ENCODE measurements around the gene TIMP1.

The TIMP1 gene

GRCh38 chrX:47614618-47615017 lies 32.4 kb downstream of the TIMP1 start:
- H3K4me3 ChIP-seq (ENCODE audit: low read depth, low read length), result no peak overlapping the region
- no peak for TF ChIP-seq ZNF391 (tag by site-specific recombination; IDR thresholded peaks at IDR 0.05; ENCODE audit: borderline replicate concordance, low read depth)
- H3K9me3 ChIP-seq (ENCODE audit: control insufficient read depth, insufficient read depth, low read depth, low read length), result no peaks in the 10 kb centered on the region
- POLR2A ChIA-PET, result no interaction called here
- no peak overlapping the region for H3K27ac ChIP-seq (ENCODE audit: extremely low read depth, low read depth, low read length)
- H3K4me1 ChIP-seq (ENCODE audit: control insufficient read depth, insufficient read depth, low read length), result no peaks in the 10 kb centered on the region
- CTCF ChIA-PET, result no interaction called here
- H3K36me3 ChIP-seq (ENCODE audit: control insufficient read depth in 2 of 2, insufficient read depth in 1 of 2, low read length in 2 of 2), result no peaks in the 10 kb centered on the region

DNA sequence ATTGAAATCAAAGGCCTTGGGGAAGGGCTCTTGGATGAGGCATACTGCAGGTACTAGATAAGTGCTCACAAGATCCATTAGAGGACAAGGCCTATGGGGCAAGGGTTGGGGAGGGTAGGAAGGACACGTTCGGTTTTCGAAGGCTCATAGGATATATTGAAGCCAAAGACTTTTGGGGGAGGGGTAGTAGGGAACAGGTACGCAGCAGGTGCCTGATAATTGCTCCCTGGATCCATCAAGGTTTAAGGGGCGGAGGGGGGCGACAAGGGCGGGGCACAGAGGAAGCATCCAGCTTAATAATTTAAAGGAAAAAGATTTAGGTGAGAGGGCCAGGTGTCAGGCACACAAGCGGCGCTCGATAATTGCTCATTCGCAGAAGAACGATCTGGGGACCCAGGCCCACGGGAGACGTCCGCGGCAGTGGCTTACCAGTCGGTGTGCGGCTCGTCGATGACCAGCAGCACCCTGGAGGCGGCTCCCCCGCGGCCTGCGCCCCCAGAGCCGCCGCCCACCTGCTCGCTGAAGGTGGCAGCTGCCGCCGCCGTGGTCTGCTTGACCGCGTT lies 36.8 kb downstream of the TIMP1 start:
- TF ChIP-seq ZNF792 (tag by site-specific recombination; IDR thresholded peaks at IDR 0.05) (peak; percentile 70; the same call in 1 of the 2 replicates), ZNF658 (tag by site-specific recombination; IDR thresholded peaks at IDR 0.05) (no peak)
- H3K9me3 ChIP-seq (ENCODE audit: control insufficient read depth, insufficient read depth, low read depth, low read length), result no peaks in the 10 kb centered on the region
- ChIA-PET POLR2A (no interaction called here), CTCF (no interaction called here)
- H3K4me3 ChIP-seq (ENCODE audit: low read depth, low read length), result no peak overlapping the region
- no peaks in the 10 kb centered on the region for H3K4me1 ChIP-seq (ENCODE audit: control insufficient read depth, insufficient read depth, low read length)
- no peak overlapping the region for H3K27ac ChIP-seq (ENCODE audit: extremely low read depth, low read depth, low read length)
- no peaks in the 10 kb centered on the region for H3K36me3 ChIP-seq (ENCODE audit: control insufficient read depth in 2 of 2, insufficient read depth in 1 of 2, low read length in 2 of 2)

GRCh38 chrX:47619486-47620302 lies 37.5 kb downstream of the TIMP1 start, which contains the start of gene SYN1:
TSS of gene SYN1 (minus strand) at chrX:47619857. CDS start at chrX:47619728, 129 bp downstream.
- H3K36me3 ChIP-seq (ENCODE audit: control insufficient read depth in 2 of 2, insufficient read depth in 1 of 2, low read length in 2 of 2), result no peaks in the 10 kb centered on the region
- ChIA-PET POLR2A (interaction anchor here (0.5 kb wide), 1 partner anchor 60 kb away, joined by 5 read pairs; no protein-coding TSS in a partner anchor), CTCF (no interaction called here)
- peak within 1 kb of the TSS; percentile 30 for H3K4me3 ChIP-seq (ENCODE audit: low read depth, low read length)
- H3K9me3 ChIP-seq (ENCODE audit: control insufficient read depth, insufficient read depth, low read depth, low read length), result no peaks in the 10 kb centered on the region
- no peak within 1 kb of the TSS for H3K27ac ChIP-seq (ENCODE audit: extremely low read depth, low read depth, low read length)
- no peaks in the 10 kb centered on the region for H3K4me1 ChIP-seq (ENCODE audit: control insufficient read depth, insufficient read depth, low read length)
- TF ChIP-seq ZNF335 (tag by site-specific recombination; conservative IDR thresholded peaks at IDR 0.05), result no peak; the same call in 1 of the 2 replicates
- TF ChIP-seq ZNF324 (tag by site-specific recombination; IDR thresholded peaks at IDR 0.05), result no peak
- TF ChIP-seq ZNF629 (tag by site-specific recombination; IDR thresholded peaks at IDR 0.05), result peak; percentile 97
- TF ChIP-seq, protein P1, sequence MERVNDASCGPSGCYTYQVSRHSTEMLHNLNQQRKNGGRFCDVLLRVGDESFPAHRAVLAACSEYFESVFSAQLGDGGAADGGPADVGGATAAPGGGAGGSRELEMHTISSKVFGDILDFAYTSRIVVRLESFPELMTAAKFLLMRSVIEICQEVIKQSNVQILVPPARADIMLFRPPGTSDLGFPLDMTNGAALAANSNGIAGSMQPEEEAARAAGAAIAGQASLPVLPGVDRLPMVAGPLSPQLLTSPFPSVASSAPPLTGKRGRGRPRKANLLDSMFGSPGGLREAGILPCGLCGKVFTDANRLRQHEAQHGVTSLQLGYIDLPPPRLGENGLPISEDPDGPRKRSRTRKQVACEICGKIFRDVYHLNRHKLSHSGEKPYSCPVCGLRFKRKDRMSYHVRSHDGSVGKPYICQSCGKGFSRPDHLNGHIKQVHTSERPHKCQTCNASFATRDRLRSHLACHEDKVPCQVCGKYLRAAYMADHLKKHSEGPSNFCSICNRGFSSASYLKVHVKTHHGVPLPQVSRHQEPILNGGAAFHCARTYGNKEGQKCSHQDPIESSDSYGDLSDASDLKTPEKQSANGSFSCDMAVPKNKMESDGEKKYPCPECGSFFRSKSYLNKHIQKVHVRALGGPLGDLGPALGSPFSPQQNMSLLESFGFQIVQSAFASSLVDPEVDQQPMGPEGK (tag by site-specific recombination; IDR thresholded peaks at IDR 0.05), result 0 out of 2 replicates have a peak, but pooled peaks have one; percentile 39
- 0 out of 2 replicates have a peak, but pooled peaks have one; percentile 41 for TF ChIP-seq YY2 (tag by site-specific recombination; IDR thresholded peaks at IDR 0.05)
- no peak for TF ChIP-seq ZNF366 (tag by site-specific recombination; conservative IDR thresholded peaks at IDR 0.05)
- TF ChIP-seq ZNF777 (tag by site-specific recombination; IDR thresholded peaks at IDR 0.05; ENCODE audit: borderline replicate concordance), result no peak
- no peak for TF ChIP-seq ZNF423 (tag by site-specific recombination; IDR thresholded peaks at IDR 0.05)
- no peak for TF ChIP-seq ZFP3 (tag by site-specific recombination; IDR thresholded peaks at IDR 0.05; ENCODE audit: low read depth)
- no peak for TF ChIP-seq ZNF639 (tag by site-specific recombination; IDR thresholded peaks at IDR 0.05)
- no peak for TF ChIP-seq ZNF2 (tag by site-specific recombination; IDR thresholded peaks at IDR 0.05)
- TF ChIP-seq ZNF274 (IDR thresholded peaks at IDR 0.05; ENCODE audit: low read length), result no peak
- no peak for TF ChIP-seq ZNF274 (tag by site-specific recombination; IDR thresholded peaks at IDR 0.05; ENCODE audit: borderline replicate concordance)
- no peak for TF ChIP-seq ZNF544 (tag by site-specific recombination; IDR thresholded peaks at IDR 0.05)
- TF ChIP-seq ZNF121 (tag by site-specific recombination; IDR thresholded peaks at IDR 0.05), result no peak
- TF ChIP-seq ZNF792 (tag by site-specific recombination; IDR thresholded peaks at IDR 0.05), result no peak
- TF ChIP-seq, protein P2, sequence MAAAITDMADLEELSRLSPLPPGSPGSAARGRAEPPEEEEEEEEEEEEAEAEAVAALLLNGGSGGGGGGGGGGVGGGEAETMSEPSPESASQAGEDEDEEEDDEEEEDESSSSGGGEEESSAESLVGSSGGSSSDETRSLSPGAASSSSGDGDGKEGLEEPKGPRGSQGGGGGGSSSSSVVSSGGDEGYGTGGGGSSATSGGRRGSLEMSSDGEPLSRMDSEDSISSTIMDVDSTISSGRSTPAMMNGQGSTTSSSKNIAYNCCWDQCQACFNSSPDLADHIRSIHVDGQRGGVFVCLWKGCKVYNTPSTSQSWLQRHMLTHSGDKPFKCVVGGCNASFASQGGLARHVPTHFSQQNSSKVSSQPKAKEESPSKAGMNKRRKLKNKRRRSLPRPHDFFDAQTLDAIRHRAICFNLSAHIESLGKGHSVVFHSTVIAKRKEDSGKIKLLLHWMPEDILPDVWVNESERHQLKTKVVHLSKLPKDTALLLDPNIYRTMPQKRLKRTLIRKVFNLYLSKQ (tag by site-specific recombination; IDR thresholded peaks at IDR 0.05; ENCODE audit: borderline replicate concordance), result no peak
- no peak for TF ChIP-seq ZFP69B (tag by site-specific recombination; IDR thresholded peaks at IDR 0.05)
- TF ChIP-seq OSR2 (tag by site-specific recombination; IDR thresholded peaks at IDR 0.05), result no peak
- TF ChIP-seq ZNF132 (tag by site-specific recombination; IDR thresholded peaks at IDR 0.05; ENCODE audit: borderline replicate concordance), result no peak
- no peak for TF ChIP-seq ZNF292 (tag by site-specific recombination; IDR thresholded peaks at IDR 0.05; ENCODE audit: borderline replicate concordance, low read depth)
- peak; percentile 52; the same call in 1 of the 2 replicates for TF ChIP-seq KLF10 (tag by site-specific recombination; IDR thresholded peaks at IDR 0.05)
- TF ChIP-seq ZNF791 (tag by site-specific recombination; IDR thresholded peaks at IDR 0.05), result no peak
- TF ChIP-seq ZNF658 (tag by site-specific recombination; IDR thresholded peaks at IDR 0.05), result no peak
